GM10266 (cell line): Measurements from ENCODE around the gene CLTCL1.

Experiments
- DNase-seq: peaks from one replicate; pipeline ENCODE4 v3.0.0; 2012; ENCODE audit errors: extremely low spot score
- CTCF ChIP-seq: IDR thresholded peaks from 2 replicates; pipeline ENCODE4 v1.5.1; 2012; ENCODE audit warnings: mild to moderate bottlenecking, low read depth; ENCODE audit not compliant: control insufficient read depth, insufficient read depth; ENCODE audit errors: missing control alignments

The CLTCL1 gene

GRCh38 chr22:19224557-19224956, 67.0 kb downstream of the CLTCL1 start:
- no peak for DNase-seq

GRCh38 chr22:19223617-19224016, 67.9 kb downstream of the CLTCL1 start:
- DNase-seq = no peak
- TF ChIP-seq CTCF = no peak

More at GRCh38 chr22:19224557-19224956, 67.0 kb downstream of the CLTCL1 start:
- TF ChIP-seq CTCF = no peak

GRCh38 chr22:19223110-19223509, 68.4 kb downstream of the CLTCL1 start:
- no peak for TF ChIP-seq CTCF
- no peak for DNase-seq

- no peak for TF ChIP-seq CTCF
- DNase-seq = no peak
Measured at GRCh38 chr22:19222242-19223005, 69.1 kb downstream of the CLTCL1 start.

- no peak for TF ChIP-seq CTCF
- no peak for DNase-seq
Measured at GRCh38 chr22:19220867-19221266, 70.7 kb downstream of the CLTCL1 start.

- no peak for TF ChIP-seq CTCF
- no peak for DNase-seq
Measured at GRCh38 chr22:19218541-19219233, 72.8 kb downstream of the CLTCL1 start.

GRCh38 chr22:19216579-19216978, 74.9 kb downstream of the CLTCL1 start:
- DNase-seq = no peak
- no peak for TF ChIP-seq CTCF
